Endothelial cell (in vitro differentiated cells): ENCODE measurements around the gene ISL2. TPM values are rescaled to one million over a fixed set of nuclear protein-coding genes. Genes with fewer than 3 reads are reported as not detected.

Source experiments
- DNase-seq: peaks from one replicate; pipeline ENCODE4 v3.0.0; 2021; ENCODE audit warnings: low spot score
- H3K27ac Mint-ChIP-seq: one replicate; pipeline ENCODE4 v1.8.0; 2021; ENCODE audit warnings: mixed read lengths, inconsistent platforms; ENCODE audit not compliant: unreplicated experiment
- H3K27me3 Mint-ChIP-seq: one replicate; pipeline ENCODE4 v1.8.0; 2021; ENCODE audit warnings: mild to moderate bottlenecking, moderate library complexity, mixed read lengths, inconsistent platforms; ENCODE audit not compliant: unreplicated experiment
- H3K36me3 Mint-ChIP-seq: one replicate; pipeline ENCODE4 v1.8.0; 2021; ENCODE audit warnings: mild to moderate bottlenecking, low read depth, mixed read lengths, inconsistent platforms; ENCODE audit not compliant: unreplicated experiment
- H3K4me1 Mint-ChIP-seq: one replicate; pipeline ENCODE4 v1.8.0; 2021; ENCODE audit warnings: mild to moderate bottlenecking, mixed read lengths, inconsistent platforms; ENCODE audit not compliant: unreplicated experiment
- H3K4me3 Mint-ChIP-seq: one replicate; pipeline ENCODE4 v1.8.0; 2021; ENCODE audit warnings: mild to moderate bottlenecking, mixed read lengths, inconsistent platforms; ENCODE audit not compliant: unreplicated experiment
- H3K9me3 Mint-ChIP-seq: one replicate; pipeline ENCODE4 v1.8.0; 2021; ENCODE audit warnings: mixed read lengths, inconsistent platforms; ENCODE audit not compliant: unreplicated experiment
- total RNA-seq: library from RNA; stranded (reverse); fragmentation: NEBNext Ultra II Directional; extraction: Animal tissue kit (Norgen Biotek cat#: 25700); gene quantifications from one replicate; pipeline ENCODE4 v1.2.1, GENCODE V29; 2021; ENCODE audit not compliant: unreplicated experiment
- TF ChIP-seq, protein P1 (sequence below): fragments of 200-600 bp; sonication (generic); IDR thresholded peaks from one replicate; pipeline ENCODE4 v1.5.0; 2021; ENCODE audit warnings: antibody characterized with exemption; ENCODE audit not compliant: unreplicated experiment

ISL2 gene
- total RNA-seq, 1 donor from 2014 or later = 1.4 TPM

DNA sequence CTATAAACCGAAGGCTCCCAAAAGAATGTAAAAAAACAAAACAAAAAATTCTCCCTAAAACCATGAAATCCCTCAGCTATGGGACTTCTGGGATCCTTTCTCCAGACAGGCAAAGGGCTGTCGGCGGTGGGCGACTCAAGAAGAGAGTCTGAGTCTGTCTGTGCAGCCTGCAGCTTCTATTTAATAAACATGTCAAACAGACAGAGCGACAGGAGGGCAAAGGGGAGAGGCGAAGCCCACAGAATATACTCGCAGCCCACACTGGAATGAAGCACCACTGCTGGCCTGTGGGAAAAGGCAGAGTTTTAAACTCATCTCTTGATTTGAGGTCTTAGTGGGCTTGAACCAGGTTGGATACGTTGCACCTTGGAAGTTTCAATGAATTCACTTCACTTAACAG, 40.2 kb downstream of the ISL2 start:
- H3K4me1 Mint-ChIP-seq = peaks cover 17% of the 10 kb centered on the region
- no peak overlapping the region for H3K27ac Mint-ChIP-seq
- no peaks in the 10 kb centered on the region for H3K36me3 Mint-ChIP-seq
- TF ChIP-seq, protein P1, sequence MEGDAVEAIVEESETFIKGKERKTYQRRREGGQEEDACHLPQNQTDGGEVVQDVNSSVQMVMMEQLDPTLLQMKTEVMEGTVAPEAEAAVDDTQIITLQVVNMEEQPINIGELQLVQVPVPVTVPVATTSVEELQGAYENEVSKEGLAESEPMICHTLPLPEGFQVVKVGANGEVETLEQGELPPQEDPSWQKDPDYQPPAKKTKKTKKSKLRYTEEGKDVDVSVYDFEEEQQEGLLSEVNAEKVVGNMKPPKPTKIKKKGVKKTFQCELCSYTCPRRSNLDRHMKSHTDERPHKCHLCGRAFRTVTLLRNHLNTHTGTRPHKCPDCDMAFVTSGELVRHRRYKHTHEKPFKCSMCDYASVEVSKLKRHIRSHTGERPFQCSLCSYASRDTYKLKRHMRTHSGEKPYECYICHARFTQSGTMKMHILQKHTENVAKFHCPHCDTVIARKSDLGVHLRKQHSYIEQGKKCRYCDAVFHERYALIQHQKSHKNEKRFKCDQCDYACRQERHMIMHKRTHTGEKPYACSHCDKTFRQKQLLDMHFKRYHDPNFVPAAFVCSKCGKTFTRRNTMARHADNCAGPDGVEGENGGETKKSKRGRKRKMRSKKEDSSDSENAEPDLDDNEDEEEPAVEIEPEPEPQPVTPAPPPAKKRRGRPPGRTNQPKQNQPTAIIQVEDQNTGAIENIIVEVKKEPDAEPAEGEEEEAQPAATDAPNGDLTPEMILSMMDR = no peak
- no peaks in the 10 kb centered on the region for H3K9me3 Mint-ChIP-seq
- DNase-seq = no peak
- no peak overlapping the region for H3K4me3 Mint-ChIP-seq
- no peaks in the 10 kb centered on the region for H3K27me3 Mint-ChIP-seq

DNA sequence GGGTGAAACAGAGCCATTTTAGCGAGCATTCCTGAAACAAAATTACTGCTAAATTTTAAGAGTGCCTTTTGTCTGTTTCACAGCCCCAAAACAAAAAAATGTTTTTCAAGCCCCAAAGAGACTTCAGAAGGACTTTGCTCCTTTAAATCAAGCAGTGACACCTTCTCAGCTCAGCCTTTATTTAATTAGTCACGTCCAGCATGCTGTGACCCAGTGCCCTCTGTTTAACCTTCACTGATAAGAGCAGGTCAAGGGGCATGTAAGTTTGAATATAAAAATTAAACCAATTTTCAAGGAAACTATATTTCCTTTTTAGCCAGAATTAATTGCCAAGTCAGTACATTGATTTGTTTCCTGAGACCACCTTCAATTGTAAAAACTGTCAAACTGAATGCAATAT, 40.6 kb downstream of the ISL2 start:
- Mint-ChIP-seq H3K27ac (no peak overlapping the region), H3K27me3 (no peaks in the 10 kb centered on the region), H3K9me3 (no peaks in the 10 kb centered on the region), H3K4me1 (peaks cover 17% of the 10 kb centered on the region), H3K4me3 (no peak overlapping the region), H3K36me3 (no peaks in the 10 kb centered on the region)
- TF ChIP-seq, protein P1 = no peak
- DNase-seq = no peak

DNA sequence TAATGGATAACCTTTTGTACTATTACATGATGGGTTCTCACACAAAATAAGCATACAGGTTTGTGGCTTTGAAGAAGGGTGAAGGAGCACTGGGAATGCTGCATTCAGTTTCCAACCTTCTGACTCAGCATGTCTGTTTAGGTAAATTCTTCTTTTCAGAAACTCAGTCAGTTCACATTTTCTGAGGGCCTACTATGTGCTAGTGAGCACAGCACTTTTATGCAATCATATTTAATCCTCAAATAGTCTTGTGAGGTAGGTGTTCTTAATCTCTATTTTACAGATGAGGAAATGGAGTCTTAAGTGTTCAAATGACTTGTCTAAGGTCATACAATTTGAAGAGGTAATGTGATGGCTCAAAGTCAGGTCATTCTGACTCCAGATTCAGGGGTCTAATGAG, 41.2 kb downstream of the ISL2 start:
- Mint-ChIP-seq H3K4me1 (peaks cover 17% of the 10 kb centered on the region), H3K9me3 (no peaks in the 10 kb centered on the region), H3K4me3 (no peak overlapping the region), H3K27me3 (peaks cover 1% of the 10 kb centered on the region), H3K27ac (no peak overlapping the region), H3K36me3 (no peaks in the 10 kb centered on the region)
- TF ChIP-seq, protein P1 = no peak
- no peak for DNase-seq

DNA sequence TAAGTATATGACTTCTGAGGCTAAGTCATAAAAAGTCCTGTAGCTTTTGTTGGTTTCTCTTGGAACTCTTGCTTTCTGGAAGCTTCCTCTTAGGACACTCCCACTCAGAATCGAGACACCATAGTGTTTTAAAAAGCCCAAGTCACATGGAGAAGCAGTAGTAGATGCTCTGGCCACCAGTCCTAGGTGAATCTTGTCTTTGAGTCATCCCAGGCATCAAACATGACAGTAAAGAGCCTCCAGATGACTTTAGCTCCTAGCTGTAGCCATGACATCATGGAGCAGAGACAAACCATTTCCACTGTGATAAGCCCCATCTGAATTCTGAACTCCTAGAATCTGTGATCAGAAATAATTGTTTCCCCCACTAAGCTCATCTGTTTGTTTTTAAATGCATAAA, 42.1 kb downstream of the ISL2 start:
- no peaks in the 10 kb centered on the region for H3K36me3 Mint-ChIP-seq
- TF ChIP-seq, protein P1 = no peak
- DNase-seq = no peak
- no peak overlapping the region for H3K4me3 Mint-ChIP-seq
- peaks cover 17% of the 10 kb centered on the region for H3K4me1 Mint-ChIP-seq
- no peaks in the 10 kb centered on the region for H3K9me3 Mint-ChIP-seq
- H3K27ac Mint-ChIP-seq = no peak overlapping the region
- peaks cover 1% of the 10 kb centered on the region for H3K27me3 Mint-ChIP-seq

DNA sequence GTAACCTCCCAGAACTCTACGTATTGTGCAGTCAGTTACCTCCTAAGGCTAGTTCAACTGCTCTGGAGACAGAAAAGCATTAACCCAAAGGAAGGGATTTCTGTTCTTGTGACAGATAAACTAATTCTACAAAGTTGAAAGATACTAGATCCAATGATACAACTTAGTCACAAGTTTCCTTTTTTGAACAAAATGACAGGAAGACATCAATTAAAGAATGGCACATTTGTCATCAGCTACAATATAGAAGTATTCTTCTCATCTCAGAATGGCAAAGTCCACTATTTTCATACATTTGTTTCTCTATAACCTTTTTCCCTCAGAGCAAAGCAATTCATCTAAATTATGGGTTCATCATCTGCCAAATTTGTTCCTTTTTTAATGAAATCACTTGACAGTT, 43.7 kb downstream of the ISL2 start:
- Mint-ChIP-seq H3K4me1 (peaks cover 17% of the 10 kb centered on the region), H3K27me3 (peaks cover 3% of the 10 kb centered on the region), H3K36me3 (no peaks in the 10 kb centered on the region), H3K4me3 (no peak overlapping the region), H3K9me3 (no peaks in the 10 kb centered on the region), H3K27ac (no peak overlapping the region)
- TF ChIP-seq, protein P1 = no peak
- DNase-seq = no peak
